HG03108 (cell line): Measurements from ENCODE around the gene CADPS.

Source experiments
- ATAC-seq: cut with Tn5 transposase; IDR thresholded peaks from one replicate; pipeline ENCODE4 v1.9.1; 2021; ENCODE audit warnings: moderate library complexity; ENCODE audit not compliant: unreplicated experiment

Gene CADPS

DNA sequence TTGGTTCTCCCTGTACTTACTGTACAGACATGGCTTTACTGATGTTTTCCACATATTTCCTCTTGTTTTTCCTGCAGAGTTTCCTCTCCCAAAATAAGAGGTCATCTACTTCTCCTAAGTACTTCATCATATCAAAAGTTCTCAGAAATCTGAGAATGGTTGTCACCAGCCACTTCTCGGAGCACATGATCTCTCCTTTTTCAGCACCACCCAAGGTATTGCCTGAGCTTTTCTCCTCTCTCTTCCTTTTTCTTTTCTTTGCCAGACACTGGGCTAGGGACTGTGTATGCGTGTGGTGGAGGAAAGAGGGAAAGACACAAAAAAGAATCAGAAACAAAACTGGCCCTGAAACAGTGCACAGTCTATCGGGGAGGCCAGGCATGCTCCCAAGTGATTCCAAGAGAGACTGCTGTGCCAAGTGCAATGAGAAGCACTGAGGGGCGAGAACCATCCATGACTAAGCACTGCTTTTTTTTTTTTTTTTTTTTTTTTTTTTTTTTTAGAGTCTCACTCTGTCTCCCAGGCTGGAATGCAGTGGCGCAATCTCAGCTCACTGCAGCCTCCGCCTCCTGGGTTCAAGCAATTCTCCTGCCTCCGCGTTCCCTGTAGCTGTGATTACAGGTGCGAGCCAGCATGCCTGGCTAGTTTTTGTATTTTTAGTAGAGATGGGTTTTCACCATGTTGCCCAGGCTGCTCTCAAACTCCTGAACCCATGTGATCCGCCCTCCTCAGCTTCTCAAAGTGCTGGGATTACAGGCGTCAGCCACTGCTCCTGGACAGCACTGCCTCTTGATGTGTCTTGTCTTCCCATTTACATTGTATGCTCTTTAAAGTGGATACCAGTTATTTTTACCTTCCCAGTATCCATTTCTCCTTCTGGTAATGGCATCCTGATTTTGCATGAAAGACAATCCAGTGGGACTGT lies 307.9 kb downstream of the CADPS start:
- ATAC-seq: no peak

DNA sequence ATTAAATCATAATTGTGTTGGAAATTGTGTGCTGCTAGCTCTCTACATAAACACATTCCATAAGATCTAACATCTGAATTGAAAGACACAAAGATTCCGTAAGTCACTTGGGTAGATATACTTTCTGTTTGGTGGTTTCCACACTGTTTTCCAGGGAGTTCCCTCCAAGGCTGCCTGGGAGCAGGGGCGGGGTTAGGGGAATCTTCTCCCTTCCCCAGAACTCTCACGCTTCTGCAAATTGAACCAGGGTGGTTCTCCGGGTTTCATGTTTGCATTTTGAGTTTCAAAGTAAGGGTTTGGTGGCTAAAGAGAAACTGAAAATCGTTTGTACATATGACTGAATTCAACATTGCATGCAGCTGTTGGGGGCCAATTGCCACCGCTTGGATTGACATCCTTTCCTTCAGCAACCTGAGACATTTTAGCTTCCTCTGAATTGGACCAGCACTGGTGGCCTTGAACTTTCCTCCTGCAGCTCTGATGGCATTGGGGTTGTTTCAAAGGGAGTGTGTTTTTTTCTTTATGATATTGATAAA lies 309.1 kb downstream of the CADPS start:
- ATAC-seq: no peak

DNA sequence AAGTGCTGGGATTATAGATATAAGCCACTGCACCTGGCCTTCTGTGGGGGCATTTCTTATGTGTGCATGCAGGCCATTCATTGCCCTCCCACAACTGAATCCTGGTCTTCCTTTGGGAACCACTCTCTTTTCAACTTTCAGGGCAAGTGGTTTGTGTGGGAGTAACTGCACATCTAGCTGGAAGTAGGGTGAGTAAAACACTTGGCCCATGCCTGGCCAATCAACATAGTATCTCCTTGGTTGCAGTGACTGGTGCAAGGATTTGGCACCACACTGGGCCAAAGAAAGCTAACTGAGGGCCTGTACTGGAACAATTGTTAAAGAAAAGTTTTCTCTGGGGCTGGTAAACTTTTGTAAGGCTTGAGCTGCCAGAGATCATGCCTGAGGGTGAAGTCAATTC lies 312.6 kb downstream of the CADPS start:
- ATAC-seq: no peak

DNA sequence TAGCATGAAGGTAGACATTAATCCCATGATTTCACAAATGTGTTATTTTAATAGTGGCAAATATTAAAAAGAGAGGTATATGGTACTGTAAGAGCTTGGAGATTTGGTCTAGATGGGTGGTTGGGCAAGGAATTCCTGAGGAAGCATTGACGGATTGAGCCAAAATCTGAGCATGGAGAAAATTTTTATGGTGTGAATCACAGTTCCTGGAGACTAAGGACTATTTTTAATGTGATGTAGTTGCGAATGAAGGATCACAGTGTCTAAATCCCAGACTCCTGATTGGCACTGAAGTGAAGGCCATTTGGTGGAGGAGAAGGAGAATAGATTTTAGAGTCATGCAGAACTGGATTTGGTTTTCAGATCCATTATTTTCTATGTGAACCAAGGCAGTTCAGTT lies 313.2 kb downstream of the CADPS start:
- no peak for ATAC-seq

DNA sequence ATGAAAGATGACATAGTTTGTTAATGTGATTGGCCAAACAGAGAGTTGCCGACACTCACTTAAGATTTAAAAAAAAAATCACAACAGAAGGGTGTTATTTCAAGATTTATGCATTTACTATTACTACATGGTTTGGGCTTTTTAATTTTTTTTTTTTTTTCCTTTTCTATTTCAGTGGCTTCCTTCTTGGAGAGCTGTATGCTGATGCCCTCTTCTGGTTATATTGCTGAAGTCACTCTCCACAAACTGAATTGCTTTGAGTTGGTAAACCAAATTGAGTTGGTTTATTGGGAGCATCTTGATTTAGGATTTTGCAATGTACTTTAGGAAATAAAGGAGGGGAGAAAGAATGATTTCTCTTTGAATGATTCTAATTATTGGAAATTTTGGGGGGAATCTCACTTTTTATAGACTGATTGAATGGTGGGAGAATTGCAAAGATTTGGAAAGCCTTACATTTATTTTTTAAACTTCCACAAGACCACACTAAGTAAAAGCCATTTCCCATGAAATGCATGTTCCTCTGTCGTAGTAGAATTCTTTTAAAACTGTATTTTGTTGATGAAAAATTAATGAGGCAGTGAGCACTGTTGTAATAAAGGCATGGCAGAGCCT lies 315.3 kb downstream of the CADPS start:
- ATAC-seq: no peak

DNA sequence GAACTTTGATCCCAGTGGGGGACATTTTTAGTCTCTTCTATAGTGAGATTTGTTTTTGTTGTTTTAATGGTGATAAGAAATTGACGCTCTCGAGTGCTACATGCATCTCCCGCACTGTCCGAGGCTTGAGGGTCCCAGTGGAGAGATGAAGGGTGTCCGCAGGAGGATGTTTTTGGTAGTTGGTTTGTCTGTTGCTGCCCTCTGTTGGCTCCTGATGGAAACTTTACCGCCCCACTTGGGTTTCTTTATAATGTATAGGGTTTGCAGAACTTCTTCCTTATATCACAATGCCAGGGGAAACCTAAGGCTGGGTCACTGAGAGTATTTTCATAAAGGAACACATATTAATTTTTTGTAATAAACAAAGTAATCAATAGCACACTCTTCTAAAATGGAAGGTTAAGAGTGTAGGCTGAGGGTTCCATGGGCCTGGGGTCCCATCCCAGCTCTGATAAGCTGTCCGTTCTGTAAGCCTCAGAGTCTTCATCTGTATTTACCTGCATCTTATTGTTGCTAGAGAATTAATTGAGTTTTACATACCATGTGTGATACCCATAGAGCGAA lies 316.6 kb downstream of the CADPS start:
- no peak for ATAC-seq

DNA sequence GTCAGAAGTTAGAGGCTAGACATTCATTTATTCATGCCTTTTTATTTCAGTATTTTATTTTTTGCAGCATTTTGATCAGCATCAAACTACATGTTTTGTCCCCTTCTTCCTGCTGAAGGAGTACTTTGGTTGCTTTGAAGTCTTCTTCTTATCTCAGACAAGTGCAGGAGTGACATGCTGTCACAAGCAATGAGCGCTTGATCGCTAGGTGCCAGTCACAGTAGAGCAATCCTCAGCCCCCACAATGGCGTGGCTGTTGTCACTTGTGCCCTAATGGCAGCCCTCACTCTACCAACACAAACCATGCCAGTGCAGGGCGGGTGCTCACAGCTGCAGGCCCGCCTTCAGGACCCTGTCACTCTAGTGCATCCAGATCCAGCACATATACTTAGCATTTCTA lies 317.2 kb downstream of the CADPS start:
- no peak for ATAC-seq

DNA sequence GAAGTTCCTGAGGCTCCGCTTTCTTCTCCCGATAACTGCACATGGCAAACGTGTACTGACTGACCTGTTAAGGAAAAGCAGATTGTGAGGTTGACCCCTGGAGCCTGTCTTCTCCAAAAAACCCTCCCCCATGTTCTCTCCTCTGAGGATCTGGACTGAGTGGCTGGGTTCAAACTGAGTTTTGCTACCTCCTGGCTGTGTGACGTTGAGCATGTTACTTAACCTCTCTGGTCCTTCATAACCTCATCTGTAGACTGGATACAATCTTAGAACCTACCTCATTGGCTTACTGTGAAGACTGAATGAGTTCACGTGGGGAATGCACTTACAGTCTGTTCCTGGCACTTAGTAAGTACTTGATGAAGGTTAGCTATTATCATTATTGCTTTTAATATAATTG lies 317.8 kb downstream of the CADPS start:
- no peak for ATAC-seq

DNA sequence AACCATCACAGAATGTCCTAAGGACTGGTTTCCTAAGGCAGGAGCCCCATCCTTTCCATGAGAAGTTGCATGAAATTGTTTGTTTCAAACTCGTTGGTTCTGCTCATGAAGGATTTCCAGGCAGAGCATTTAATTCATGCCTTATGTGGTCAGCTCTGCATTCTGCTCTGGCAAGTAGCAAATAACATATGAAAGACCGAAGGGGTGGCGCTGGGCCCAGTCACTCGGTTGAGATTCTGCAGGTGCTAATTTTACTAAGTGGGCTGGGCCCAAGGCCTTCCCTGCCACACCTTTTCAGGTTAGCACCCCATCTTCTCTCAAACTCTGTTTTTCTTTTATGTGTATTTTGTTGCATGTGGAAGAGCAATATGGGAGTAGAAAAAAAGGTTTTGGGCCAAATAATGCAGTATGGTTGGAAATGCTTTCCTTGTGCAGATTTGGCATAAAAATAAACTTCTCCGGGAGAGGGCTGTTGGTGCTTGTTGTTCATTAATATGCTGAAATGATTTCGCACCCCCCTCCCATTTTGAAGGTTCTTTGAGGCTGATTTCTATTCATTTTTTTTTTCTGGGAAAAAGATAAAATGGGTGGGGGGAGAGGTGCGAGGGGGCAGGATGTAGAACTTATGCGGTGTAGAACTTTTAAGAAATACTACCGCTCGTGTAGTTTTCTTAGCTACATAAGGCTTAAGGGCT lies 318.9 kb downstream of the CADPS start:
- no peak for ATAC-seq

DNA sequence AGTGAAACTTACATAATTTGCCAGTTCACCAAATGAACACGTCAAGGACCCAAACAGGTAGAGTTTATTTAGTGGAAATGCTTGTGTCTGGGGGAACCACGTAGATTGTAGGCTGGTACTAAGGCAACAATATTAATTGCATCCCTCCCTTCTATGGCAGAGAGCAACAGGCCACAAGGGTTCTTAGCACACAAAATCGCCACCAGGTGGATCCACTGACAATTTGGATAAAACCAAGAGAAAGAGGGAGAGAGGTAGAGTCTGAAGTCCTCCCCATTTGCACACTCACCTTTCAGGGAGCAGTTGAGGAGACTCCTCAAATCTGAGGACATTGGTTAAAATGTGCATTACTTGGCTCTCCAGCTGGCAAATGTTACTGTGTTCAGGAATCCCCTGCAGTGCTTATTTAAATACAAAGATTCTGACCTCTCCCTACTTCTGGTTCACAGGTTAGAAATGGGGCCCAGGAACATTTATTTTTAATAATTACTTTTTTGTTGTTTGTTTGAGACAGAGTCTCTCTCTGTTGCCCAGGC lies 320.9 kb downstream of the CADPS start:
- no peak for ATAC-seq

DNA sequence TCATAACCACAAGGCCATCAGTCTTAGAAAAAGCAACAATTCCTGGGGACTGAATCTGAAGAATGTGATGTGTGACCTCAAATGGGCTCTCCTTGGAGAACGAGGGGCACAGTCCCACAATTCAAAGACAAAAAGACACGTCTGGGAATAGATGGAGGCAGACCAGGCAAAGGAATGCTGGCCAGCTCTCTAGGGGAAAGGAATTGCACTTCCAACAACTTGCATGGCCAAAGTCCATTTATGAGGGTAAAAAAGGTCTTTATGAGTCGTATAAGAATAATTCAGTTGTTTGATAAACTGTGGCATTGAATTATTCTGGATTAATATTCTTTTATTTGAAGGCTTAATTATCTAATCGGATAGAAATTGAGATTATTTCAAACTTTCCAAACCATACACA lies 321.4 kb downstream of the CADPS start:
- no peak for ATAC-seq

DNA sequence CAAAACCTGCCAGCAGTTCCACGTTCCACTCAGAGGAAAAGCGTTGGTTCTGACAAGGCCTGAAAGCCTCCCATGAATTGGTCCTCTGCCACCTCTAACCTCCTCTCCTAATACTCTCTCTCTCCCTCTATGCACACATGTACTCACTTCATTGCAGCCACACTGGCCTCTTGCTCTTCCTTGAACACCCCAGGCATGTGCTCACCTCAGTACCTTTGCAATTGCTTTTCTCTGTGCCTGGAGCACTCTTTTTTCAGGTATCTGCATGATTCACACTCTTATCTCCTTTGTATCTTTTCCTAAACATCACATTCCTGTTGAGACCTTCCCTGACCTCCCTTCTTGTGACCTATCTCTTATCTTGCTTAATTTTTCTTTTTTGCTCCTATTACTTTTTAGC lies 323.7 kb downstream of the CADPS start:
- ATAC-seq: no peak

DNA sequence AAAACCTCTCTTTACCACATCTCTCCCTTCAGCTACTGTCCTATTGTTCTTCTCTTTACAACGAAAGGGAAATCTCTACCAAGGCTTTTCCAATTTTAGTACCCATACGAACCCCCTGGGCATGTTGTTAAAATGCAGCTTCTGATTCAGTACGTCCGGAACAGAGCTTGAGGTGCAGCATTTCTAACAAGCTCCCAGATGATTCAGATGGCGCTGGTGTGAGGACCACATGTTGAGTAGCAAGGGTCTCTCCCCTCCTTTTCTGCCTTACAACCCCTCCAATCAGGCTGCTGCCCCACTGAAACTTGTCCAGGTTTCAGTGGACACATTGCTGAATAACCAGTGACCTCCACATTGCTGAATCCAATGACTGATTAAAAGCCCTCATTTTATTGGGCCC lies 324.8 kb downstream of the CADPS start:
- ATAC-seq: no peak

DNA sequence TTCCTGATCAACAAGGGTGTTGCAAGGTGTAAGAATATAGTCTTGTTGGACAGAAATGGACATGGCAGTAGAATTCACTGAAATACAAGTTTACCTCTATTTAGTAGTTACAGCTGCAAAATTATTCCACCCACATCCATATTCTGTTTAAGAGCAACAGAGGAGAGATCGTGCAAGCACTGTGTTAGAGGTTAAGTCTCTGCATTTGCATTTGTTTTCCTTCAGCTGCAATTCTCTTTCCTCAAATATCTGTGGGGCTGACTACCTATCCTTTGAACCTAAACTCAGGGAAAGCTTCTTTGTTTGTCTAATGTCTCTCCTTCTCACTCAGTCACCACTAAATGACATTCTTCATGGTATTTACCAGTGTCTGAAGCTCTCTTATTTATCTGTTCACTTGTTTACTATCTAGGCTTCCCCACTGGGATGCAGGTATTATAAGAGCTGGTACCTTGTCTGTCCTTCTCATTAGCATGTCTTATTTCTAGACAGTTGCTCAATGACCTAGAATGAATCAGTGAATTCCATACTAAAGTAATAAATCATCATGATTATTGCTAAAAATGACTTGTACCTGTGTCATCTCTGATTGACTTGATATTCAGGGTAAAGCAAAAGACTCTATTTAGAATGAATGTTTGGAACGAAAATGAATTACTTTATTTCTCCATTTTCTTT lies 326.5 kb downstream of the CADPS start:
- ATAC-seq: no peak

DNA sequence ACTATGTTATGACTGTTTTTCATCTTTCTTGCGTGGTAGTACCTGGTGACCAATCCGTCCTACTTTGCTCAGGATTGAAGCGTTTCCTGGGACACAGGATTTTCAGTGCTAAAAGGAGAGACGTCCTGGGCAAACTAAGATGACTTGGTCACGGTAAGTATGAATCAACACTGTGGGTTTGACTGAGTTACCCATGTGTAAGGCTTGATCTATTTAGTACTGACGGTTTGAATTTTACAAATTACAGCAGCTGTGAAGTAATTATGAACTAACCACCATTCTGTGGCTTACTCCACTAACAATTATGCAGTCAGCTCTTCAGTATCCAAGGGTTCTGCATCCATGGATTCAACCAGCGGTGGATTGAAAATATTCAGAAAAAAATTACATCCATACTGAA lies 328.9 kb downstream of the CADPS start:
- no peak for ATAC-seq

DNA sequence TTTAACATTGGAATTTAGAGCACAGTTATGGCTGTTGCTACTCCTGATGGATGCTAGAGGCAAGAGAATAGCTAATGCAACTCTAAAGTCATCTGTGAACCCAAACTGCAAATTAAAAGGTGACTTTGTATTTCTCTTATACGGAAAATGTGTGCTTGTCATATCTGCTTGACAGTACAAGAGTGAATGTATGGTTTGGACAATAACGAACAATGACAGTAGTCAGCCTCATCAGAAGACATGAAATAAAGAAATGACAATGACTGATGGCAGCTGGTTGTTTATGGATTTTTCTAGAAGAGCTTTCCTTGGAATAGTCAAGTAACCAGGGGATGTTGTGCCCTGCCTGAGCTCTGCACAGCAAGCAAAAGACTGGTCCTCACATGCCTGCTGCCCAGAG lies 333.0 kb downstream of the CADPS start:
- ATAC-seq: no peak

DNA sequence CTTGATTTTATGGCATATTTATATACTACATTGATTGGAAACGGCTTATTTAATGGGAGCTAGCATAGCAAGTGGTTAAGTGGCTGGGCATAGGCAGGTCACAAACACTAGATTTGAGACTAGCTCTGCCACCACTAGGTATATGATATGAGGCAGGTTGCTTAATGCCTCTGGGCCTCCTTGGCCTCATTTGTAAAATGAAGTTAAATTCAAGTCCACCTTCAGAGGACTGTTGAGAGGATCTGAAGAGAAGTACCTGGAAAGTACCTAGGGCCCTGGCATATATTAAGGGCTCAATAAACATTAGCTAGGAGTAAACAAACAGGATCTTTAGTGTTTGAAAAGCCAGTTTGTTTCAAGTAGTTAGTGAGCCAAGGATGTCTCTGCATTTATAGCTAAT lies 335.5 kb downstream of the CADPS start:
- ATAC-seq: no peak

DNA sequence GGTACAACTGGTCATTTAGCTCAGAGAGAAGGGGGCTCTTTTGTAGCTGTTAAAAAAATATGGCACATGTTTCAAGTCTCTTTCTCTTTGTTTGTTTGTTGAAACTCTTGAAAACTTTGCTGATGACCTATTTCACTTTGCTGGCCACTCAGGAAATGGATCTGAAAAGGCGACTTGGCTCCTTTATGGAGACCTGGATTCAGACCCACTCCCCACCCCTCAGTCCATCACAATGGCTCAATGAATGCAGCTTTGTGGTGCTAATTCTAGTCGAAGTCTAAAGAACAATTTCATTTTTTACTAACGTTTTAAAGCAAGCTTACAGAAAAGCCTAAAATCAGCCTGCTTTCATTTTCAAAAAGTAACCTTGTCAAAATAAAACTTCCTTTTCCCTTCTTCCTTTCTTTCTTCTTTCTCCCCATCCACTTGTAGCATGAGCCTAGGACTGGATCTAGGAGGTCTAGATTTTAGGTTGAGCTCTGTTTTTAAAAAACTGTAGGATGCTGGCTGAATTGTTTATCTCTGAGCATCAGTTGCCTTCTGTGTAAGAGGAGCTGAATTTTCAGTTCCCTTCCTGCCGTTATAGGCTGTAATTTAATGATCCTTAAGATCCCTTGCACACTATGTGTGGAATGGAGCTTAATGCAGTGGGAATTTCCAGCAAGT lies 336.4 kb downstream of the CADPS start:
- ATAC-seq: no peak

DNA sequence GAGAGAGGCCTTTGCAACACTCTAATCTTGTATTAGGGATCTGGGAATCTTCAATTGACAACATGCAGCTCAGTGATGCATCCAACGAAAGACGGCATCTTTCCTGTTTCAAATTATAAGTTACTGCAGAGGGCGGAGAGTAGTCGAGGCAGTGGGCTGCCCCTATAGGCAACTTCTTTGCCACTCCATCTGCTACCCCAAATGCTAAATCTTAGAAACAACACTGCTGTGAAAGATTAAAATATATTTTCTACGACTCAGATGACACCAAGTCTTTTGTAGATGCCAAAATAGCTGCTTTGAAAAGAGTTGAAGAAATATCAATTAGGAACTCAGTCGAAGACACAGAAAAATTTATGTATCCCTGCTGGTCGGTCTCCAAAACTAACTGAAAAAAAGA lies 340.9 kb downstream of the CADPS start:
- ATAC-seq: no peak

DNA sequence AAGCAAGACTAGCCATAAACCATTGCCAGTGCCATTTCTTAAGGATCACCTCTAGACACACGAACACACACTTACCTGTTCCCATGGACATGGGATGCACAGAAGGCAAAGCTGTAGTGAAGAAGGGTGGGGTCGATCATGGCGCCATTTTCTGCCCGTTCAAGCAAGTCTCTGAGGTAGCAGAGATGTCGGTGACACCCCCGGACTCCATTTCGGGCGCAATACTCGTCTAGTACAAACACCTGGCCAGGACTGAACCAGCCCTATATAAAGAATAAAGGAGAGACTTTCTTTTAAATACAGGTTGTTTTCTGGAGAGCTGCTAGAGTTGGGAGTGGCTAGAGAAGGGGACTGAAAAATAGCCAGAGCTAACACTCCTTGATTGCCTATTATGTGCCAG lies 342.4 kb downstream of the CADPS start:
- no peak for ATAC-seq
